Measurements from ENCODE around the gene SARM1. TPM values are rescaled to one million over a fixed set of nuclear protein-coding genes. Genes with fewer than 3 reads are reported as not detected.

Gene SARM1
- total RNA-seq, 3 donors from 2014 or later (not counting 1 experiment from before 2014, with no cell fraction given) = 25.7 to 33.0 (median 26.2) TPM

GRCh38 chr17:28396635-28397239 lies 25.2 kb downstream of the SARM1 start:
- WGBS (ENCODE audit: insufficient coverage) = 78% methylated on average over 6 of the region's 6 CpGs
- ATAC-seq (no peak), DNase-seq (no peak)
- TF ChIP-seq CTCF (IDR thresholded peaks at IDR 0.05) = no peak
- Mint-ChIP-seq H3K27ac (no peak overlapping the region), H3K4me1 (no peaks in the 10 kb centered on the region), H3K27me3 (ENCODE audit: low read depth in 2 of 2) (no peaks in the 10 kb centered on the region), H3K4me3 (no peak overlapping the region), H3K36me3 (no peaks in the 10 kb centered on the region), H3K9me3 (no peaks in the 10 kb centered on the region)
- Histone ChIP-seq H3K27ac (ENCODE audit: low read length) (no peak overlapping the region), H3K9me3 (ENCODE audit: control insufficient read depth, insufficient read depth, low read length) (no peaks in the 10 kb centered on the region), H3K36me3 (ENCODE audit: control insufficient read depth, insufficient read depth, low read length) (peaks cover 36% of the 10 kb centered on the region), H3K27me3 (ENCODE audit: control insufficient read depth, insufficient read depth, low read length) (no peaks in the 10 kb centered on the region), H3K4me3 (ENCODE audit: low read length) (no peak overlapping the region), H3K4me1 (ENCODE audit: control insufficient read depth, insufficient read depth, low read length) (no peaks in the 10 kb centered on the region)
- intact Hi-C loops (cut with micrococcal nuclease) = no loop called here

- Mint-ChIP-seq H3K9me3 (no peaks in the 10 kb centered on the region), H3K27ac (peak overlapping the region in 1 of 2 donors; percentile 33), H3K27me3 (ENCODE audit: low read depth in 2 of 2) (no peaks in the 10 kb centered on the region), H3K4me1 (no peaks in the 10 kb centered on the region), H3K4me3 (no peak overlapping the region), H3K36me3 (no peaks in the 10 kb centered on the region)
- H3K4me1 ChIP-seq (ENCODE audit: control insufficient read depth, insufficient read depth, low read length) = no peaks in the 10 kb centered on the region
- no peak for TF ChIP-seq CTCF (IDR thresholded peaks at IDR 0.05)
- no peaks in the 10 kb centered on the region for H3K27me3 ChIP-seq (ENCODE audit: control insufficient read depth, insufficient read depth, low read length)
- ATAC-seq (no peak), DNase-seq (no peak)
- peaks cover 36% of the 10 kb centered on the region for H3K36me3 ChIP-seq (ENCODE audit: control insufficient read depth, insufficient read depth, low read length)
- no peaks in the 10 kb centered on the region for H3K9me3 ChIP-seq (ENCODE audit: control insufficient read depth, insufficient read depth, low read length)
- no peak overlapping the region for H3K27ac ChIP-seq (ENCODE audit: low read length)
- H3K4me3 ChIP-seq (ENCODE audit: low read length) = no peak overlapping the region
- intact Hi-C loops (cut with micrococcal nuclease) = no loop called here
- WGBS (ENCODE audit: insufficient coverage) = 97% methylated on average over 3 of the region's 3 CpGs
Observed at GRCh38 chr17:28397275-28397674, 25.8 kb downstream of the SARM1 start.

GRCh38 chr17:28397687-28398279 lies 26.3 kb downstream of the SARM1 start:
- Histone ChIP-seq H3K9me3 (ENCODE audit: control insufficient read depth, insufficient read depth, low read length) (no peaks in the 10 kb centered on the region), H3K4me1 (ENCODE audit: control insufficient read depth, insufficient read depth, low read length) (no peaks in the 10 kb centered on the region), H3K27me3 (ENCODE audit: control insufficient read depth, insufficient read depth, low read length) (no peaks in the 10 kb centered on the region), H3K4me3 (ENCODE audit: low read length) (no peak overlapping the region), H3K27ac (ENCODE audit: low read length) (no peak overlapping the region), H3K36me3 (ENCODE audit: control insufficient read depth, insufficient read depth, low read length) (peaks cover 31% of the 10 kb centered on the region)
- Mint-ChIP-seq H3K36me3 (no peaks in the 10 kb centered on the region), H3K27ac (peak overlapping the region in 1 of 2 donors; percentile 33), H3K4me1 (no peaks in the 10 kb centered on the region), H3K4me3 (no peak overlapping the region), H3K27me3 (ENCODE audit: low read depth in 2 of 2) (no peaks in the 10 kb centered on the region), H3K9me3 (no peaks in the 10 kb centered on the region)
- 92% methylated on average over 7 of the region's 7 CpGs for WGBS (ENCODE audit: insufficient coverage)
- TF ChIP-seq CTCF (IDR thresholded peaks at IDR 0.05) = no peak
- ATAC-seq (no peak), DNase-seq (no peak)
- intact Hi-C loops (cut with micrococcal nuclease) = no loop called here
